Measurements from ENCODE around the gene MACROD1.

The MACROD1 gene

DNA sequence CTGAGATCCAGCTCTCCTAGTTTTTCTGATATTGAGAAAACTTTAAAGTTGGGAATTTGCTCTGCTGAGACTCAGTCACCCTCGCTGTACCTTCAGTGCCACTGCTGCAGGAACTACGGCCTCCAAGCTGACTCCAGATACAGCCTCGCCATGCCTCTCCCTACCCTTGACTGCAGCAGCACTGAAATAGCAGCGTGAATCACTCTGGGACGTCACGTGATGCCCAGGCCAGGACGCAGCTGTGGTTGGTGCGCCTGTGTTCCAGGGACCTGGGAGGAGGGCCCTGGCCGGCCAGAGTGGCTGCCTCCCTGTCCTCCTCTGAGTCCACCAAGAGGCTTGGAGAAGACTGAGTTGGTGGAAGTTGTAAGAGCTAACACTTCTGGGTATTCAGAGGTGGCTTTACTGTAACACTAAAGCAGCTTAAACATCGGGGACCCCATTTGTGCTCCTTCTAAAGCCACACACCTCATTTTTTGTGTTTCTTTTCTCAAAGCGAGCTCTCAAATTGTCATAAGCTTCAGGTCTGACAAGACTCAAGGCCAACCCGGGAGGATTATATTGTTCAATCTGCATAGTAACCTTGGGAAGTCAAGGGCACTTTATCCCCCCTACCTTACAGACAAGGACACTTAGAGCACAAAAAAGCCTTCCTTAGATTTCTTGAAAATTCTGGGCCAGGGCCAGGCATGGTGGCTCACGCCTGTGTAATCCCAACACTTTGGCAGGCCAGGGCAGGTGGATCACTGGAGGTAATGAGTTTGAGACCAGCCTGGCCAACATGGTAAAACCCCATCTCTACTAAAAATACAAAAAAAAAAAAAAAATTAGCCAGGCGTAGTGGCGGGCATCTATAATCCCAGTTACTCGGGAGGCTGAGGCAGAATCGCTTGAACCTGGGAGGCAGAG, 15.8 kb upstream of the MACROD1 start:
- Histone ChIP-seq H3K36me3 (ENCODE audit: control insufficient read depth, insufficient read depth, low read length, severe bottlenecking) (no peaks in the 10 kb centered on the region), H3K4me1 (ENCODE audit: control insufficient read depth, insufficient read depth, low read length) (peaks cover 36% of the 10 kb centered on the region), H3K9ac (ENCODE audit: low read length) (peak overlapping the region; percentile 80), H3K27me3 (replicated peaks; ENCODE audit: control insufficient read depth, insufficient read depth, low read length) (no peaks in the 10 kb centered on the region), H3K4me3 (ENCODE audit: low read length) (peak overlapping the region; percentile 42), H3K9me3 (ENCODE audit: control insufficient read depth, low read length) (no peaks in the 10 kb centered on the region)
- DNase-seq (ENCODE audit: low read depth) = peak; percentile 94

- no peak for DNase-seq (ENCODE audit: low read depth)
- H3K9me3 ChIP-seq (ENCODE audit: control insufficient read depth, low read length) = no peaks in the 10 kb centered on the region
- H3K4me3 ChIP-seq (ENCODE audit: low read length) = peak overlapping the region; percentile 42
- H3K36me3 ChIP-seq (ENCODE audit: control insufficient read depth, insufficient read depth, low read length, severe bottlenecking) = no peaks in the 10 kb centered on the region
- H3K4me1 ChIP-seq (ENCODE audit: control insufficient read depth, insufficient read depth, low read length) = peaks cover 36% of the 10 kb centered on the region
- no peaks in the 10 kb centered on the region for H3K27me3 ChIP-seq (replicated peaks; ENCODE audit: control insufficient read depth, insufficient read depth, low read length)
- peak overlapping the region; percentile 80 for H3K9ac ChIP-seq (ENCODE audit: low read length)
Measured at GRCh38 chr11:64180891-64181290, 15.0 kb upstream of the MACROD1 start.

GRCh38 chr11:64178951-64179639, 13.2 kb upstream of the MACROD1 start:
- no peaks in the 10 kb centered on the region for H3K27me3 ChIP-seq (replicated peaks; ENCODE audit: control insufficient read depth, insufficient read depth, low read length)
- no peak overlapping the region for H3K4me3 ChIP-seq (ENCODE audit: low read length)
- peaks cover 1% of the 10 kb centered on the region for H3K9me3 ChIP-seq (ENCODE audit: control insufficient read depth, low read length)
- no peaks in the 10 kb centered on the region for H3K36me3 ChIP-seq (ENCODE audit: control insufficient read depth, insufficient read depth, low read length, severe bottlenecking)
- no peak overlapping the region for H3K9ac ChIP-seq (ENCODE audit: low read length)
- H3K4me1 ChIP-seq (ENCODE audit: control insufficient read depth, insufficient read depth, low read length) = peaks cover 29% of the 10 kb centered on the region
- DNase-seq (ENCODE audit: low read depth) = no peak

GRCh38 chr11:64178203-64178602, 12.3 kb upstream of the MACROD1 start:
- no peak for DNase-seq (ENCODE audit: low read depth)
- Histone ChIP-seq H3K4me1 (ENCODE audit: control insufficient read depth, insufficient read depth, low read length) (peaks cover 22% of the 10 kb centered on the region), H3K4me3 (ENCODE audit: low read length) (no peak overlapping the region), H3K36me3 (ENCODE audit: control insufficient read depth, insufficient read depth, low read length, severe bottlenecking) (no peaks in the 10 kb centered on the region), H3K27me3 (replicated peaks; ENCODE audit: control insufficient read depth, insufficient read depth, low read length) (no peaks in the 10 kb centered on the region), H3K9me3 (ENCODE audit: control insufficient read depth, low read length) (peaks cover 8% of the 10 kb centered on the region), H3K9ac (ENCODE audit: low read length) (no peak overlapping the region)

DNA sequence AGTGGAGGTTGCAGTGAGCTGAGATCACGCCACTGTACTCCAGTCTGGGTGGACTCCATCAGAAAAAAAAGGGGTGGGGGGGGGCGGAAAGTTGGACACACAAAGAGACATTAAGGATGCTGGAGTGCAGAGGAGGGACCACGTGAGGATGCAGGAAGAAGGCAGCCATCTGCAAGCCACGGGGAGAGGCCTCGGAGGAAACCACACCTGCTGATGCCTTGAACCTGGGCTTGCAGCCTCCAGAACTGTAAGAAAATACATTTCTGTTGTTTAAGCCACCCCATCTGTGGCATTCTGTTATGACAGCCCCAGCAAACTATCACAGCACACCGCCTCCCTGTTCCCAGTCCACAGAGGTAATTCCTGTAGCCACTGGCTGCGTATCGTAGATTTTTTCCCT, 10.8 kb upstream of the MACROD1 start:
- DNase-seq (ENCODE audit: low read depth) = no peak
- no peaks in the 10 kb centered on the region for H3K36me3 ChIP-seq (ENCODE audit: control insufficient read depth, insufficient read depth, low read length, severe bottlenecking)
- peaks cover 8% of the 10 kb centered on the region for H3K9me3 ChIP-seq (ENCODE audit: control insufficient read depth, low read length)
- H3K4me3 ChIP-seq (ENCODE audit: low read length) = no peak overlapping the region
- peaks cover 14% of the 10 kb centered on the region for H3K4me1 ChIP-seq (ENCODE audit: control insufficient read depth, insufficient read depth, low read length)
- no peaks in the 10 kb centered on the region for H3K27me3 ChIP-seq (replicated peaks; ENCODE audit: control insufficient read depth, insufficient read depth, low read length)
- no peak overlapping the region for H3K9ac ChIP-seq (ENCODE audit: low read length)

DNA sequence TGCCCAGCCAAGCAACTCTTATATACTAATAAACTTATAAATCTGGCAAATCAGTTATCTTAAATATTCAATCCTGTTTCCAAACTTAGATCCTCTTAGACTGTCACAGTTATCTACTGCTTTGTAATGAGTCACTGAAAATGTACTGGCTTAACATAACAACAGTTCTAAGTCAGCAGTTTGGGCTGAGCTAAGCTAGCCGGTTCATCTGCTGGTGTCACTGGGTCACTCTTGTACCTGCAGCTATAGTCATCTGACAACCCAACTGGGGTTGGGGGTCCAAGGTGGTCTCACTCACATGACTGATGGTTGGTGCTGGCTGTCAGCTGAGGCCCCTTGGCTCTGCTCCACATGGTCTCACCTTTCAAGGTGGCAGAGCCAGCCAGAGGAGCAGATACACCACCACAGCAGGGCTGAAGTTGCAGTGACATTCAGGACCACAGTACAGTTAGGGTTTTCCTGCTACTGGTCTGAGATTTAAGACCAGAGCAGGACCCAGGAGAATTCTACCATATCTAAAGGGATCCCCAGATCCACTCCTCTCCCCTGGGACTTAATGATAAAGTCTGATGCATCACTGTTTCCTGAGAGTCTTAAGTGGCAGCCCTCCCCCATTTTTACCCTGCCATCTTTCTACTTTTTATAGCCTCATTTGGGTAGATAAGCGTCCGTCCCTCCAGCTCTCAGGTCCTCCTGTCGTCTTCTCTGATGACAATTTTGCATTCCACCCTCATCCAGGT, 7.9 kb upstream of the MACROD1 start:
- no peak overlapping the region for H3K4me3 ChIP-seq (ENCODE audit: low read length)
- peaks cover 8% of the 10 kb centered on the region for H3K9me3 ChIP-seq (ENCODE audit: control insufficient read depth, low read length)
- H3K36me3 ChIP-seq (ENCODE audit: control insufficient read depth, insufficient read depth, low read length, severe bottlenecking) = no peaks in the 10 kb centered on the region
- no peaks in the 10 kb centered on the region for H3K27me3 ChIP-seq (replicated peaks; ENCODE audit: control insufficient read depth, insufficient read depth, low read length)
- H3K9ac ChIP-seq (ENCODE audit: low read length) = no peak overlapping the region
- DNase-seq (ENCODE audit: low read depth) = no peak
- H3K4me1 ChIP-seq (ENCODE audit: control insufficient read depth, insufficient read depth, low read length) = no peaks in the 10 kb centered on the region

GRCh38 chr11:64170419-64170818, 4.5 kb upstream of the MACROD1 start:
- no peaks in the 10 kb centered on the region for H3K27me3 ChIP-seq (replicated peaks; ENCODE audit: control insufficient read depth, insufficient read depth, low read length)
- H3K36me3 ChIP-seq (ENCODE audit: control insufficient read depth, insufficient read depth, low read length, severe bottlenecking) = no peaks in the 10 kb centered on the region
- no peak overlapping the region for H3K9ac ChIP-seq (ENCODE audit: low read length)
- H3K4me1 ChIP-seq (ENCODE audit: control insufficient read depth, insufficient read depth, low read length) = peaks cover 3% of the 10 kb centered on the region
- peaks cover 8% of the 10 kb centered on the region for H3K9me3 ChIP-seq (ENCODE audit: control insufficient read depth, low read length)
- DNase-seq (ENCODE audit: low read depth) = no peak
- no peak overlapping the region for H3K4me3 ChIP-seq (ENCODE audit: low read length)

DNA sequence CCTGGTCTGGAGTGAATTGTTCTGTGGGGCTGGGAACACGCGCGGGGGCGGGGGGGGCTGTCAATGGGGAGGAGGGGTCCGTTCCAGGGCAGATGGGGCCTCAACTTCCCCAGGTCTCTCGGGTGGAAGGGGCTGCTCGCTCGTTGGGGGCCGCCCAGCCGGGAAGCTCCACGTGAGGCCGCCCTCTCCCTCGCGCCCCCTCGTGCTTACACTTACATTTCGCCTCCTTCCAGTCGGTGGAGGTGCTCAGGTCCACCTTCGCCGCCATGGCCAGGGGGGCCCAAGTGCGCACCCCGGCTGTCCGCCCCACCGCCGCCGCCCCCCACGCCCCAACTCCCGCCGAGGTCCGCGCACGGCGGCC, 452 bp downstream of the MACROD1 start:
- Histone ChIP-seq H3K9me3 (ENCODE audit: control insufficient read depth, low read length) (no peaks in the 10 kb centered on the region), H3K36me3 (ENCODE audit: control insufficient read depth, insufficient read depth, low read length, severe bottlenecking) (no peaks in the 10 kb centered on the region), H3K9ac (ENCODE audit: low read length) (peak overlapping the region; percentile 85), H3K27me3 (replicated peaks; ENCODE audit: control insufficient read depth, insufficient read depth, low read length) (no peaks in the 10 kb centered on the region), H3K4me3 (ENCODE audit: low read length) (peak overlapping the region; percentile 84), H3K4me1 (ENCODE audit: control insufficient read depth, insufficient read depth, low read length) (peaks cover 12% of the 10 kb centered on the region)
- DNase-seq (ENCODE audit: low read depth) = peak; percentile 37

DNA sequence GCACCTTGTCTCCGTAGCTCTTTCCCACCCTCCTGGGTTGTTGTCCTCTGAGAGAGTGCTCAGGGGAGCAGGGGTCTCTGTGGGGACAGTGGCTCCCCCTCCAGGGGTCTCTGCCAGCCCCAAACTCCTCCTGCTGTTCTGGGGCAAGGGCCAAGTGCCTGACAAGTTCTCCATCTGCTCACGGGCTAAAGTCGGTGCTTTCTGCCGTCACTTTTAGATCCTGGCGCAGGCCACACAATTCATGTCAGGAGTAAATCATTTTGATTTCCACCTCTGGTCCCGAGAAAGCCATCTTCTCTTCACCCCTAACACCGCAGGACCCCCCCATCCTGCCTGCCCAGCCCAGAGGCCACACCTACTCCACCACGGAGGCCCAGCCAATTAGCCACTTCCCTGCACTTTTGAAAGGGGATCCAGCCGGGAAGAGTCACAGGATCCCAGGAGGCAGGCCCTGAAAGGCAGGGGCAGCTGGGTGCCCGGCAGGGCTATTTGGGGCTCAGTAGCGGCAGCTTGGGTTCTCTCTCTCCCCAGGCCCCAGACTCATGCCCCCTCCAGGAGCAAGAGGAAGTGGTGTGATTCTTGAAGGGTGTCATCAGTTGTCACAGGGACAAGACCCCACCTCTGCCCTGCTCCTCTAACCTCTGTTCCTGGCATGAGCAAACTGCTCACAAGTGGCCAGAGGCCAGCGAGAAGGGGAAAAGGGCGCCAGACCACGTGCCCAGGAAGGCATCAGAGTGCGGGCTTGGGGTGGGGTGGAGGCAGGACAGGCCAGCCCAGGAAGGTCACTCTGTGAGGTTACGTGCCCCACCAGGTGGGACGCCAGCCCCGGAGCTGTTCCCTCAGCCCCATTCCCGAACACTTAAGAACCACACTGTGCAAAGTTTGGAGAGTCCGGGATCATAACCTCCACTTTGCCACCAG, 1.3 kb downstream of the MACROD1 start:
- Histone ChIP-seq H3K36me3 (ENCODE audit: control insufficient read depth, insufficient read depth, low read length, severe bottlenecking) (no peaks in the 10 kb centered on the region), H3K9ac (ENCODE audit: low read length) (peak overlapping the region; percentile 56), H3K27me3 (replicated peaks; ENCODE audit: control insufficient read depth, insufficient read depth, low read length) (no peaks in the 10 kb centered on the region), H3K9me3 (ENCODE audit: control insufficient read depth, low read length) (no peaks in the 10 kb centered on the region), H3K4me1 (ENCODE audit: control insufficient read depth, insufficient read depth, low read length) (peaks cover 12% of the 10 kb centered on the region), H3K4me3 (ENCODE audit: low read length) (peak overlapping the region; percentile 84)
- DNase-seq (ENCODE audit: low read depth) = no peak

DNA sequence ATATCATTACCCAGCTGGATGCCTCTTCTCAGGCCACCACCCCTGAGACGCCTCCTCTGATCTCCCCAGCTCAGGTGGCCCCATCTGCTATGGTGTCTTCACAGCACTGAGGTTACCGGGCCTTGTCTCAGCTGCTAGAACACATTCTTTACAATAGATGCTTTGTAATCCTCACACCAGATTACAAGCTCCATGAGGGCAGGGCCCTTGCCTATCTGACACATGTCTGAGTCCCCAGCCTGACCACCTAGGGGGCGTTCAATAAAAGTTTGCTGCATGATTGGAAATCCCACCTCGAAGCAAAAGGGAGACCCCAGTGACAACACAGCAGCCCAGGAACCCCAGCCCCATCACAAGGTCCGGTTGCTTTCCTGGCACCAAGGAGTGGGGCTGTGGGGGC, 2.0 kb downstream of the MACROD1 start:
- Histone ChIP-seq H3K9me3 (ENCODE audit: control insufficient read depth, low read length) (no peaks in the 10 kb centered on the region), H3K4me1 (ENCODE audit: control insufficient read depth, insufficient read depth, low read length) (peaks cover 12% of the 10 kb centered on the region), H3K9ac (ENCODE audit: low read length) (no peak overlapping the region), H3K4me3 (ENCODE audit: low read length) (no peak overlapping the region), H3K27me3 (replicated peaks; ENCODE audit: control insufficient read depth, insufficient read depth, low read length) (no peaks in the 10 kb centered on the region), H3K36me3 (ENCODE audit: control insufficient read depth, insufficient read depth, low read length, severe bottlenecking) (no peaks in the 10 kb centered on the region)
- DNase-seq (ENCODE audit: low read depth) = no peak

Data from adipocyte (in vitro differentiated cells).